ENCODE measurements around the gene PRKCA. TPM values are rescaled to one million over a fixed set of nuclear protein-coding genes. Genes with fewer than 3 reads are reported as not detected.

Gene PRKCA
- total RNA-seq, 1 donor from 2014 or later: 6.3 TPM

- no peak for DNase-seq (ENCODE audit: low read depth in 2 of 2)
Observed at GRCh38 chr17:66645259-66645658, 342.8 kb downstream of the PRKCA start.

- no peak for DNase-seq (ENCODE audit: low read depth in 2 of 2)
Observed at GRCh38 chr17:66647391-66647983, 345.1 kb downstream of the PRKCA start.

- DNase-seq (ENCODE audit: low read depth in 2 of 2): no peak
Observed at GRCh38 chr17:66649818-66650543, 347.6 kb downstream of the PRKCA start.

- DNase-seq (ENCODE audit: low read depth in 2 of 2): no peak
Observed at GRCh38 chr17:66650544-66650877, 348.1 kb downstream of the PRKCA start.

GRCh38 chr17:66652840-66653507 lies 350.6 kb downstream of the PRKCA start:
- DNase-seq (ENCODE audit: low read depth in 2 of 2): peak in 1 of 2 donors; percentile 64

GRCh38 chr17:66654106-66654740 lies 351.8 kb downstream of the PRKCA start:
- peak; percentile 17 to 85 for DNase-seq (ENCODE audit: low read depth in 2 of 2)

- no peak for DNase-seq (ENCODE audit: low read depth in 2 of 2)
Observed at GRCh38 chr17:66654764-66655163, 352.4 kb downstream of the PRKCA start.

- no peak for DNase-seq (ENCODE audit: low read depth in 2 of 2)
Observed at GRCh38 chr17:66655461-66655860, 353.0 kb downstream of the PRKCA start.

- peak in 1 of 2 donors; percentile 39 for DNase-seq (ENCODE audit: low read depth in 2 of 2)
Observed at GRCh38 chr17:66655861-66656260, 353.4 kb downstream of the PRKCA start.

GRCh38 chr17:66661411-66662256 lies 359.2 kb downstream of the PRKCA start:
- peak; percentile 68 to 84 for DNase-seq (ENCODE audit: low read depth in 2 of 2)

GRCh38 chr17:66662496-66662895 lies 360.1 kb downstream of the PRKCA start:
- no peak for DNase-seq (ENCODE audit: low read depth in 2 of 2)

- no peak for DNase-seq (ENCODE audit: low read depth in 2 of 2)
Observed at GRCh38 chr17:66663041-66663606, 360.7 kb downstream of the PRKCA start.

- no peak for DNase-seq (ENCODE audit: low read depth in 2 of 2)
Observed at GRCh38 chr17:66664336-66664735, 361.9 kb downstream of the PRKCA start.

- no peak for DNase-seq (ENCODE audit: low read depth in 2 of 2)
Observed at GRCh38 chr17:66665194-66665593, 362.8 kb downstream of the PRKCA start.

- DNase-seq (ENCODE audit: low read depth in 2 of 2): no peak
Observed at GRCh38 chr17:66667090-66667489, 364.7 kb downstream of the PRKCA start.

GRCh38 chr17:66667491-66668030 lies 365.1 kb downstream of the PRKCA start:
- DNase-seq (ENCODE audit: low read depth in 2 of 2): no peak

- DNase-seq (ENCODE audit: low read depth in 2 of 2): no peak
Observed at GRCh38 chr17:66670206-66670605, 367.8 kb downstream of the PRKCA start.

GRCh38 chr17:66671156-66671555 lies 368.7 kb downstream of the PRKCA start:
- DNase-seq (ENCODE audit: low read depth in 2 of 2): peak in 1 of 2 donors; percentile 36

- DNase-seq (ENCODE audit: low read depth in 2 of 2): peak; percentile 73 to 74
Observed at GRCh38 chr17:66673668-66674276, 371.4 kb downstream of the PRKCA start.

- DNase-seq (ENCODE audit: low read depth in 2 of 2): no peak
Observed at GRCh38 chr17:66675273-66675990, 373.0 kb downstream of the PRKCA start.

Measured in lung microvascular endothelial cell (primary cell).